ENCODE data around the gene INPP1.

GRCh38 chr2:190334479-190335224, 8.7 kb upstream of the INPP1 start:
- TF ChIP-seq CTCF (conservative IDR thresholded peaks at IDR 0.05; ENCODE audit: low read depth, low read length), result no peak
- TF ChIP-seq EZH2 (IDR thresholded peaks at IDR 0.05; ENCODE audit: low read length, unreplicated experiment), result no peak
- no peak for TF ChIP-seq EZH2phosphoT487 (IDR thresholded peaks at IDR 0.05; ENCODE audit: borderline replicate concordance, low read length)

Data from PC-3 (cell line).